Measurements from ENCODE around the gene TSHZ2.

TSHZ2 gene

GRCh38 chr20:53439616-53440015, 467.5 kb downstream of the TSHZ2 start:
- in situ Hi-C loops (cut with HindIII; ENCODE audit: low pct_ligation_motif_present, low sequenced_read_pairs) = no loop called here
- no peak overlapping the region for H3K27ac ChIP-seq
- H3K4me3 ChIP-seq (ENCODE audit: low read depth, low read length) = no peak overlapping the region
- DNase-seq = no peak
- no peaks in the 10 kb centered on the region for H3K36me3 ChIP-seq (replicated peaks)
- TF ChIP-seq, protein P1, sequence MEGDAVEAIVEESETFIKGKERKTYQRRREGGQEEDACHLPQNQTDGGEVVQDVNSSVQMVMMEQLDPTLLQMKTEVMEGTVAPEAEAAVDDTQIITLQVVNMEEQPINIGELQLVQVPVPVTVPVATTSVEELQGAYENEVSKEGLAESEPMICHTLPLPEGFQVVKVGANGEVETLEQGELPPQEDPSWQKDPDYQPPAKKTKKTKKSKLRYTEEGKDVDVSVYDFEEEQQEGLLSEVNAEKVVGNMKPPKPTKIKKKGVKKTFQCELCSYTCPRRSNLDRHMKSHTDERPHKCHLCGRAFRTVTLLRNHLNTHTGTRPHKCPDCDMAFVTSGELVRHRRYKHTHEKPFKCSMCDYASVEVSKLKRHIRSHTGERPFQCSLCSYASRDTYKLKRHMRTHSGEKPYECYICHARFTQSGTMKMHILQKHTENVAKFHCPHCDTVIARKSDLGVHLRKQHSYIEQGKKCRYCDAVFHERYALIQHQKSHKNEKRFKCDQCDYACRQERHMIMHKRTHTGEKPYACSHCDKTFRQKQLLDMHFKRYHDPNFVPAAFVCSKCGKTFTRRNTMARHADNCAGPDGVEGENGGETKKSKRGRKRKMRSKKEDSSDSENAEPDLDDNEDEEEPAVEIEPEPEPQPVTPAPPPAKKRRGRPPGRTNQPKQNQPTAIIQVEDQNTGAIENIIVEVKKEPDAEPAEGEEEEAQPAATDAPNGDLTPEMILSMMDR (IDR thresholded peaks at IDR 0.05; ENCODE audit: low read depth, low read length, missing control alignments) = no peak
- H3K27me3 ChIP-seq (replicated peaks) = no peaks in the 10 kb centered on the region

GRCh38 chr20:53444401-53445149, 472.4 kb downstream of the TSHZ2 start:
- DNase-seq = no peak
- Histone ChIP-seq H3K27me3 (replicated peaks) (no peaks in the 10 kb centered on the region), H3K27ac (no peak overlapping the region), H3K4me3 (ENCODE audit: low read depth, low read length) (no peak overlapping the region), H3K36me3 (replicated peaks) (no peaks in the 10 kb centered on the region)
- TF ChIP-seq, protein P1 (IDR thresholded peaks at IDR 0.05; ENCODE audit: low read depth, low read length, missing control alignments) = no peak
- in situ Hi-C loops (cut with HindIII; ENCODE audit: low pct_ligation_motif_present, low sequenced_read_pairs) = no loop called here

GRCh38 chr20:53445321-53445731, 473.2 kb downstream of the TSHZ2 start:
- no peak for DNase-seq
- TF ChIP-seq, protein P1 (IDR thresholded peaks at IDR 0.05; ENCODE audit: low read depth, low read length, missing control alignments) = no peak
- Histone ChIP-seq H3K4me3 (ENCODE audit: low read depth, low read length) (no peak overlapping the region), H3K36me3 (replicated peaks) (no peaks in the 10 kb centered on the region), H3K27me3 (replicated peaks) (no peaks in the 10 kb centered on the region), H3K27ac (no peak overlapping the region)
- in situ Hi-C loops (cut with HindIII; ENCODE audit: low pct_ligation_motif_present, low sequenced_read_pairs) = no loop called here

DNA sequence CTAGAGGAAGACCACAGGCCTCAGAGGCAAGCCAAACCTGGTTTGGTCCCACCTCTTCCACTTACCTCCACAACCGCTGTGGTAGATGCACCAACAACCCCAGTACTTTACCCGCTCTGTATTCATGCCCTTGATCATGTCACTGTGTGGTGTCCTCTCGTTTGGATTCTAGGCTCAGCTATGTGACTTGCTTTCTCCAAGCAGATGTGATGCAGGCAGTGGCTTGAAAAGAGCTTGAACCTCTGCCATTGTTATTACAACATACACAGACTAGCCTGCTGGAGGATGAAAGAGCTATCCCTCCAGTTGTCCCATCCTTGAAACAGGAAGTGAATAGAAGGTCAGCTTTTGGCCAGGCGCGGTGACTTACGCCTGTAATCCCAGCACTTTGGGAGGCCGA, 473.8 kb downstream of the TSHZ2 start:
- in situ Hi-C loops (cut with HindIII; ENCODE audit: low pct_ligation_motif_present, low sequenced_read_pairs) = no loop called here
- TF ChIP-seq, protein P1 (IDR thresholded peaks at IDR 0.05; ENCODE audit: low read depth, low read length, missing control alignments) = no peak
- no peak overlapping the region for H3K27ac ChIP-seq

GRCh38 chr20:53447316-53447715, 475.2 kb downstream of the TSHZ2 start:
- in situ Hi-C loops (cut with HindIII; ENCODE audit: low pct_ligation_motif_present, low sequenced_read_pairs) = no loop called here
- Histone ChIP-seq H3K4me3 (ENCODE audit: low read depth, low read length) (no peak overlapping the region), H3K27ac (no peak overlapping the region), H3K36me3 (replicated peaks) (no peaks in the 10 kb centered on the region), H3K27me3 (replicated peaks) (no peaks in the 10 kb centered on the region)
- TF ChIP-seq, protein P1 (IDR thresholded peaks at IDR 0.05; ENCODE audit: low read depth, low read length, missing control alignments) = no peak
- no peak for DNase-seq

More for the DNA sequence above, 473.8 kb downstream of the TSHZ2 start:
- Histone ChIP-seq H3K36me3 (replicated peaks) (no peaks in the 10 kb centered on the region), H3K4me3 (ENCODE audit: low read depth, low read length) (no peak overlapping the region), H3K27me3 (replicated peaks) (no peaks in the 10 kb centered on the region)
- no peak for DNase-seq

- in situ Hi-C loops (cut with HindIII; ENCODE audit: low pct_ligation_motif_present, low sequenced_read_pairs) = no loop called here
- TF ChIP-seq, protein P1 (IDR thresholded peaks at IDR 0.05; ENCODE audit: low read depth, low read length, missing control alignments) = no peak
- no peak for DNase-seq
- Histone ChIP-seq H3K4me3 (ENCODE audit: low read depth, low read length) (no peak overlapping the region), H3K27ac (no peak overlapping the region), H3K27me3 (replicated peaks) (no peaks in the 10 kb centered on the region), H3K36me3 (replicated peaks) (no peaks in the 10 kb centered on the region)
These were observed 476.3 kb downstream of the TSHZ2 start for GRCh38 chr20:53448426-53448825.
